Fibroblast of skin of scalp (primary cell): ENCODE data around the gene TRIM71. TPM values are rescaled to one million over a fixed set of nuclear protein-coding genes. Genes with fewer than 3 reads are reported as not detected.
A peak's percentile ranks its signal among the peaks of the same experiment; 100 is the strongest.
"Not testable (repeated sequence)": the region's sequence is repeated elsewhere in the genome, so short reads cannot be mapped to it uniquely, and the experiment has no call there.

Experiments
- DNase-seq: peaks from one replicate; pipeline ENCODE4 v3.0.0-alpha.2; 2013
- polyA plus RNA-seq, 2 experiments: library from polyadenylated mRNA; unstranded; fragments of 120-200 nt; gene quantifications; one replicate each; pipeline ENCODE4 v1.2.1, GENCODE V29; 2013; ENCODE audit not compliant: insufficient read length in 2 of 2

TRIM71 gene
- not detected for polyA plus RNA-seq (2013, experiment 1 of 2; ENCODE audit: insufficient read length)
- 0.06 TPM for polyA plus RNA-seq (2013, experiment 2 of 2; ENCODE audit: insufficient read length)

- DNase-seq: no peak
Observed at GRCh38 chr3:32817558-32818228, at the start of gene TRIM71. Gene TRIM71, plus strand, starts transcription at chr3:32817997. Its CDS starts 84 bp downstream, at chr3:32818081.

- DNase-seq: no peak
Observed at GRCh38 chr3:32778389-32778788, 39.4 kb upstream of the TRIM71 start.

GRCh38 chr3:32780071-32780734 is 37.6 kb upstream of the TRIM71 start:
- no peak for DNase-seq

GRCh38 chr3:32780735-32781210 is 37.0 kb upstream of the TRIM71 start:
- DNase-seq: peak; percentile 69

- peak; percentile 77 for DNase-seq
Observed at GRCh38 chr3:32781211-32781968, 36.4 kb upstream of the TRIM71 start.

GRCh38 chr3:32781969-32782270 is 35.9 kb upstream of the TRIM71 start:
- DNase-seq: not testable (repeated sequence)

DNA sequence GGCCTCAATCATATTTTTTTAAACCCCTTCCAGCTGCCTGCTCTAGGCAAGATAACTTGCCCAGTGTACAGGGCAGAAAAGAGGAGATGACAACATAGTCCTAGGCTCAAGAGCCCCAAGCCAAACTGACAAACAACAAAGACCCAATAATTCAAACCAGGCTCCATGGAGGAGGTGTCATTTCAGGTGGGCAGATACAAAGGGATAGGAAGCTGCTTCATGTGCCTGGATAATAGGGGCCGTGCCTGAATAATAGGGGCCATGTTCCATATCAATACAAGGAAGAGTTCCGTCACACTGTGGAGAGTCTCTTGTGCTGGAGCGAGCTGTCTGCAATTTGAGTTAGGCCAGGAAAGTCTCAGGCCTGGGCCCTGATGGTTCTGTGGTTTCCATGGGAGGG is 35.4 kb upstream of the TRIM71 start:
- no peak for DNase-seq

DNA sequence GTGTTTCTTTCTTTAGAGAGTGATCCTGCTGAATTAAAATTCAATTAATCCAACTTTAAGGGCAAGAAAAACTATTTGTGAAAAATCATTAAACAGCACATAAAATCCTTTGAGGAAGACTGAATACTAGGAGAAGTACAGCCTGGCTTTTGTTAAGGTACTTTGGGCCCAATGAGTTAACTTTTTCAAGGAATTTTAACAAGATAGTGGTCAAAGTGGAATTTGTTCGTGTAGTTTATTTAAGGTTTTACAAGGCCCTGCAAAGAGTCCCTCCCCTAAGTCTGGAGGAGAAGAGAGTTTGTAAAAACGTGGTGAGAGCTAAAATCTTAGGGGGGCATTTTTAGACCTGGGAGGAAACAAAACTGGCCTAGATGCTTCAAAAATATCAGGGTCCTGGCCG is 26.0 kb upstream of the TRIM71 start:
- no peak for DNase-seq

DNA sequence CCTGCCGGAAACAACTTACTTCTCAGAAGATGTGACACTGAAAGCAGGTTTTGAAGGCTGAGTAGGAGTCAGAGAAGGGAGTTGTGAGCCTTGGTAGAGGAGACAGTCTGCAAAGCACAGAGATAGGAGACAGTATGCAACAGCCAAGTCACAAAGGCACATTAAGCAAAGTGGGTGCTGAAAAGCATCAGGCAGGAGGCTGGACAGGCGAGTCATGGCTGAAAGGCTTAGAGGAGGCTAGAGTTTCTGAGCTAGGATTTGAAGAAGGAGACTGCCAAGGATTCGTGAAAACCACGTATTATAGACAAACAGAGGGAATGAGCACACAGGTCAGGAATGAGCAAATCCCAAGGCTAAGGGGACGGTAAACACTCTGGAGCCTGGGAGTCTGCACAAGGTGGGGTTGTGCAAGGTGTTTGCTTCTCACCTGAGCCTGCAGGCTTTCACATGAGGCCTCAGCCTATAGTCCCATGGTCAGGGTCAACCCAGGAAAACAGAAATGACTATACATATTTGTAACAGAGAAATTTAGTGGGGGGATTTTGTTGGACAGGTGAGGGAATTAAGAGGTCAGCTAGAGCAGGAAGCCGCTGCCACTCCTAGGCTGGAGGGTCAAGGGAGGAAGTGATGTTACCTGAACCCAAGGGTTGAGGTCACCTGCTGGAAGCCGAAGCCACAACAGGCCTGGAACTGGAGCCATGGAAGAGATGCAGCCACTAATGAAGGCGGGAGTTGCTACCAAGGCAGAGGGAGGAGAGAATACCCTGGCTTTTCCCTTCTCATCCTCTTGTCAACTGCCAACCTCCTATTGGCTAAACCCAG is 23.1 kb upstream of the TRIM71 start:
- DNase-seq: no peak

- DNase-seq: not testable (repeated sequence)
Observed at GRCh38 chr3:32796384-32796950, 21.3 kb upstream of the TRIM71 start.

DNA sequence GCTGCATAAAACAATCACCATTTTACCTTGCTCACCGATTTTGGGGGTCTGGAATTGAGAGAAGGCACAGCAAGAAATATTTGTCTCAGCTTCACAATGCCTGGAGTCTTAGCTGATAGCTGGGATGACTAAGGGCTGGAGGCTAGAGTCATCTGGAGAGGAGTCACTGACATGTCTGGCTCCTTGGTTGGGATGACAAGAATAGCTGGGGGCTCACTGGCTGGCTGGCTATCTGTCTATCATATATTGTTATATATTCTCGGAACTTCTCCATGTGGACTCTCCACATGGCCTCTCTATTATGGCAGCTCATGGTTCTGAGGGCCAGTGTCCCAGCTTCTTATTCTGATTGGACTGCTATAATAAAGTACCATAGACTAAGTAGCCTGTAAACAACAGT is 20.0 kb upstream of the TRIM71 start:
- no peak for DNase-seq

DNA sequence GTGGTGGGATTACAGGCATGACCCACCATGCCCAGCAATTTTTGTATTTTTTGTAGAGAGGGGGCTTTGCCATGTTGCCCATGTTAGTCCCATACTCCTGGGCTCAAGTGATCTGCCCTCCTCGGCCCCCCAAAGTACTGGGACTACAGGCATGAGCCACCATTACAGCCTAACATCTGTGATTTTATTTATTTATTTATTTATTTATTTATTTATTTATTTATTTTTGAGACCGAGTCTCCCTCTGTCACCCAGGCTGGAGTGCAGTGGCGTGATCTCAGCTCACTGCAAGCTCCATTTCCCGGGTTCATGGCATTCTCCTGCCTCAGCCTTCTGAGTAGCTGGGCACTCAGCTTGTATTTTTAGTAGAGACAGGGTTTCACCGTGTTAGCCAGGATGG is 16.4 kb upstream of the TRIM71 start:
- DNase-seq: not testable (repeated sequence)

GRCh38 chr3:32813180-32813579 is 4.6 kb upstream of the TRIM71 start:
- DNase-seq: no peak

GRCh38 chr3:32814361-32814760 is 3.4 kb upstream of the TRIM71 start:
- no peak for DNase-seq

- DNase-seq: no peak
Observed at GRCh38 chr3:32815841-32816438, 1.9 kb upstream of the TRIM71 start.

- peak; percentile 15 for DNase-seq
Observed at GRCh38 chr3:32816439-32817256, 1.1 kb upstream of the TRIM71 start.

DNA sequence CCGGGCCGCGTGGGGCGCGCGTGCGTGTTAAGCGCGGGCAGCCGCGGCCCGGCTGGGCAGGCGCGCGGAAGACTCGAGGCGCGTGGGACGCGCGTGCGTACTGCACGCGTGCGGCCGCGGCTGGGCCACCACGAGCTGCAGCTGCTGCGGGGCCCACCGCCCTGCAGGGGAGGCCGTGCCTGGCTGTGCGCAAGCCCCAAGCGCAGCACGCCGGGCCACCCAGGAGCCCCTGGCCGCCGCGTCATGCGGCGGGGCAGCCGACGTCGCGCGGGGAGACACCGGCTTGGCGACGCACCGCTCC is 590 bp upstream of the TRIM71 start:
- peak; percentile 6 for DNase-seq

DNA sequence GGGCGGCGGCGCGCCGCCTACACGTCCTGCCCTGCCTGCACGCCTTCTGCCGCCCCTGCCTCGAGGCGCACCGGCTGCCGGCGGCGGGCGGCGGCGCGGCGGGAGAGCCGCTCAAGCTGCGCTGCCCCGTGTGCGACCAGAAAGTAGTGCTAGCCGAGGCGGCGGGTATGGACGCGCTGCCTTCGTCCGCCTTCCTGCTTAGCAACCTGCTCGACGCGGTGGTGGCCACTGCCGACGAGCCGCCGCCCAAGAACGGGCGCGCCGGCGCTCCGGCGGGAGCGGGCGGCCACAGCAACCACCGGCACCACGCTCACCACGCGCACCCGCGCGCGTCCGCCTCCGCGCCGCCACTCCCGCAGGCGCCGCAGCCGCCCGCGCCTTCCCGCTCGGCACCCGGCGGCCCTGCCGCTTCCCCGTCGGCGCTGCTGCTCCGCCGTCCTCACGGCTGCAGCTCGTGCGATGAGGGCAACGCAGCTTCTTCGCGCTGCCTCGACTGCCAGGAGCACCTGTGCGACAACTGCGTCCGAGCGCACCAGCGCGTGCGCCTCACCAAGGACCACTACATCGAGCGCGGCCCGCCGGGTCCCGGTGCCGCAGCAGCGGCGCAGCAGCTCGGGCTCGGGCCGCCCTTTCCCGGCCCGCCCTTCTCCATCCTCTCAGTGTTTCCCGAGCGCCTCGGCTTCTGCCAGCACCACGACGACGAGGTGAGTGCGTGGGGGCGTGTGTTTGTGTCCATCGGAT is 602 bp downstream of the TRIM71 start:
- DNase-seq: no peak

DNA sequence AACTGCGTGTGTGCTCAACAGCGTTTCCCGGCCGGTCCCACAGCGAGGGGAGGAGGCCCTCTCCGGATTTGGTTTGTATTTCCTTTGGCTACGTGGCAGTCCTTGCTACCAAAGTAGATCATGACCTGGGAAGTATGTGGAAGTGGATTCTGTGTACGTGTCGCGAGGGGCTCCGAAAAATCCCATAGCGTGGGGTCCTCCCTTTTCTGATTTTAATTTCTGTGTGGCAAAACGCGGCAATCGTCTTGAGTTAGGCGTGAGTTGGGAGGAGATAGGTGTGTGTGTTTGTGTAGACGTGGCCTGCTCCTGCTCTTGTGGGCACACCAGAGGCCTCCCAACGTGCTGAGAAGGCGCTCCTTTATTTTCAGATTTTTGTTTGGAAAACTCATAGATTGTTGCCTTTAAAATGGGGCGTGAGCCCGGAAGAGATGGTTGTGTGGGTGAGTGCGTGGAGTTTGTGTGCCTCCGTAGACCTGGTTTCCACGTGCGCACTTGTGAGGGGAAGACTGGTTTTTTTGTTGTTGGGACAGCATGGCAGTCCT is 1.2 kb downstream of the TRIM71 start:
- DNase-seq: no peak
